Measurements from ENCODE around the gene RANBP17. TPM values are rescaled to one million over a fixed set of nuclear protein-coding genes. Genes with fewer than 3 reads are reported as not detected.

RANBP17 gene
- total RNA-seq, 1 experiment from 2014 or later = 6.0 TPM

GRCh38 chr5:170874017-170874416 is 12.2 kb downstream of the RANBP17 start:
- Histone ChIP-seq H3K9ac (ENCODE audit: low read length) (no peak overlapping the region), H3F3A (ENCODE audit: low read length, unreplicated experiment) (no peaks in the 10 kb centered on the region), H3K4me2 (ENCODE audit: low read length) (no peak overlapping the region), H3K36me3 (ENCODE audit: low read depth, low read length) (no peaks in the 10 kb centered on the region), H3K4me1 (ENCODE audit: insufficient read depth, low read length) (no peaks in the 10 kb centered on the region), H3K79me2 (ENCODE audit: low read length) (no peaks in the 10 kb centered on the region), H3K27ac (ENCODE audit: low read length) (no peak overlapping the region), H3K27me3 (ENCODE audit: low read length) (no peaks in the 10 kb centered on the region), H3K9me2 (replicated peaks; ENCODE audit: low read length) (no peaks in the 10 kb centered on the region), H3K9me3 (ENCODE audit: low read length) (no peaks in the 10 kb centered on the region), H4K20me1 (ENCODE audit: low read length) (no peaks in the 10 kb centered on the region), H2AFZ (ENCODE audit: low read length) (no peak overlapping the region), H3K4me3 (ENCODE audit: low read length) (no peak overlapping the region)
- intact Hi-C loops (cut with micrococcal nuclease) = no loop called here
- no peak for DNase-seq
- ChIA-PET CTCF (no interaction called here), POLR2A (ENCODE audit: unreplicated experiment) (no interaction called here)
- no TSS peak for BruUV-seq (replicated peaks)
- TF ChIP-seq EZH2 (IDR thresholded peaks at IDR 0.05; ENCODE audit: low read length, unreplicated experiment) (no peak), EZH2phosphoT487 (IDR thresholded peaks at IDR 0.05; ENCODE audit: borderline replicate concordance, low read length) (no peak)
- TF ChIP-seq, protein P1, sequence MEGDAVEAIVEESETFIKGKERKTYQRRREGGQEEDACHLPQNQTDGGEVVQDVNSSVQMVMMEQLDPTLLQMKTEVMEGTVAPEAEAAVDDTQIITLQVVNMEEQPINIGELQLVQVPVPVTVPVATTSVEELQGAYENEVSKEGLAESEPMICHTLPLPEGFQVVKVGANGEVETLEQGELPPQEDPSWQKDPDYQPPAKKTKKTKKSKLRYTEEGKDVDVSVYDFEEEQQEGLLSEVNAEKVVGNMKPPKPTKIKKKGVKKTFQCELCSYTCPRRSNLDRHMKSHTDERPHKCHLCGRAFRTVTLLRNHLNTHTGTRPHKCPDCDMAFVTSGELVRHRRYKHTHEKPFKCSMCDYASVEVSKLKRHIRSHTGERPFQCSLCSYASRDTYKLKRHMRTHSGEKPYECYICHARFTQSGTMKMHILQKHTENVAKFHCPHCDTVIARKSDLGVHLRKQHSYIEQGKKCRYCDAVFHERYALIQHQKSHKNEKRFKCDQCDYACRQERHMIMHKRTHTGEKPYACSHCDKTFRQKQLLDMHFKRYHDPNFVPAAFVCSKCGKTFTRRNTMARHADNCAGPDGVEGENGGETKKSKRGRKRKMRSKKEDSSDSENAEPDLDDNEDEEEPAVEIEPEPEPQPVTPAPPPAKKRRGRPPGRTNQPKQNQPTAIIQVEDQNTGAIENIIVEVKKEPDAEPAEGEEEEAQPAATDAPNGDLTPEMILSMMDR (conservative IDR thresholded peaks at IDR 0.05; ENCODE audit: low read depth, low read length) = no peak
- ATAC-seq = no peak

DNA sequence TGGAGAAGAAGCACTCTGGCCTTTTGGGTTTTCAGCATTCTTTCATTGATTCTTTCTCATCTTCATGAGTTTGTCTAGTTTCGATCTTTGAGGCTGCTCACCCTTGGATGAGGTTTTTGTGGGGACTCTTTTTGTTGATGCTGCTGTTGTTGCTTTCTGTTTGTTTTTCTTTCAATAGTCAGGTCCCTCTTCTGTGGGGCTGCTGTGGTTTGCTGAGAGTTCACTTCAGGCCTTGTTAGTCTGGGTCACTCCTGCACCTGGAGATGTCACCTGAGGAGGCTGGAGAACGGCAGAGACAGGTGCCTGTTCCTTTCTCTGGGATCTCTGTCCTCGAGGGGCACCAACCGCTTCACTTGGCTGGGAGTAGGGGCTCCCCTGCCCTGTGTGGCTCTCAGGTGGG is 14.0 kb downstream of the RANBP17 start:
- Histone ChIP-seq H3K4me3 (ENCODE audit: low read length) (no peak overlapping the region), H3K36me3 (ENCODE audit: low read depth, low read length) (no peaks in the 10 kb centered on the region), H3K9me3 (ENCODE audit: low read length) (no peaks in the 10 kb centered on the region), H3K4me1 (ENCODE audit: insufficient read depth, low read length) (no peaks in the 10 kb centered on the region), H3K79me2 (ENCODE audit: low read length) (no peaks in the 10 kb centered on the region), H3K9ac (ENCODE audit: low read length) (no peak overlapping the region), H3K9me2 (replicated peaks; ENCODE audit: low read length) (no peaks in the 10 kb centered on the region), H3K4me2 (ENCODE audit: low read length) (no peak overlapping the region), H3K27me3 (ENCODE audit: low read length) (no peaks in the 10 kb centered on the region), H2AFZ (ENCODE audit: low read length) (no peak overlapping the region), H3F3A (ENCODE audit: low read length, unreplicated experiment) (no peaks in the 10 kb centered on the region), H4K20me1 (ENCODE audit: low read length) (no peaks in the 10 kb centered on the region), H3K27ac (ENCODE audit: low read length) (no peak overlapping the region)
- ChIA-PET POLR2A (ENCODE audit: unreplicated experiment) (no interaction called here), CTCF (no interaction called here)
- intact Hi-C loops (cut with micrococcal nuclease) = no loop called here
- TF ChIP-seq, protein P1 (conservative IDR thresholded peaks at IDR 0.05; ENCODE audit: low read depth, low read length) = no peak
- no peak for TF ChIP-seq EZH2phosphoT487 (IDR thresholded peaks at IDR 0.05; ENCODE audit: borderline replicate concordance, low read length)
- TF ChIP-seq EZH2 (IDR thresholded peaks at IDR 0.05; ENCODE audit: low read length, unreplicated experiment) = no peak
- ATAC-seq (no peak), DNase-seq (no peak)
- BruUV-seq (replicated peaks) = no TSS peak

DNA sequence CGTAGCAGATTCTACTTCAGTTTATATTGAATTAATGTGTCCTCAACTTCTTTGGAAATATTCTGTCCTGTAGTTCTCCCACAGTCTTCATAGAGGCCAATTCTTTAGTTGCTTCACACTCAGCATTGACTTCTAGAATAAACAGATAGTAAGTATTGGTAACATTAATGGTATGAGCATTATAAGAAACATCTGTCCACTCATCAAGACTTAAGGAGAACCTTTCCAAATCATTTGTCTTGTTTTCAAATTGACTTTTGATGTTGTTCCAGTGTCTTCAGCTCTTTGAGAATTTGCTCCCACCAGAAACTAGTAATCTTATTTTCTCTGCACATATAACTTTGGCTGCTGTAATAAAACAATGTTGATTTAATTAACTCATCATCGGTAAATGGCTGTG is 18.3 kb downstream of the RANBP17 start:
- H3K79me2 ChIP-seq (ENCODE audit: low read length) = no peaks in the 10 kb centered on the region
- intact Hi-C loops (cut with micrococcal nuclease) = no loop called here
- no peak overlapping the region for H3K4me3 ChIP-seq (ENCODE audit: low read length)
- DNase-seq (no peak), ATAC-seq (no peak)
- H4K20me1 ChIP-seq (ENCODE audit: low read length) = no peaks in the 10 kb centered on the region
- no peaks in the 10 kb centered on the region for H3K9me2 ChIP-seq (replicated peaks; ENCODE audit: low read length)
- no peaks in the 10 kb centered on the region for H3K9me3 ChIP-seq (ENCODE audit: low read length)
- H3K4me2 ChIP-seq (ENCODE audit: low read length) = no peak overlapping the region
- TF ChIP-seq, protein P1 (conservative IDR thresholded peaks at IDR 0.05; ENCODE audit: low read depth, low read length) = no peak
- TF ChIP-seq EZH2phosphoT487 (IDR thresholded peaks at IDR 0.05; ENCODE audit: borderline replicate concordance, low read length) (no peak), EZH2 (IDR thresholded peaks at IDR 0.05; ENCODE audit: low read length, unreplicated experiment) (no peak)
- no peaks in the 10 kb centered on the region for H3K27me3 ChIP-seq (ENCODE audit: low read length)
- no peaks in the 10 kb centered on the region for H3K4me1 ChIP-seq (ENCODE audit: insufficient read depth, low read length)
- ChIA-PET POLR2A (ENCODE audit: unreplicated experiment) (no interaction called here), CTCF (no interaction called here)
- H3K36me3 ChIP-seq (ENCODE audit: low read depth, low read length) = no peaks in the 10 kb centered on the region
- H2AFZ ChIP-seq (ENCODE audit: low read length) = no peak overlapping the region
- H3K9ac ChIP-seq (ENCODE audit: low read length) = no peak overlapping the region
- no peak overlapping the region for H3K27ac ChIP-seq (ENCODE audit: low read length)
- no TSS peak for BruUV-seq (replicated peaks)
- no peaks in the 10 kb centered on the region for H3F3A ChIP-seq (ENCODE audit: low read length, unreplicated experiment)
